ENCODE data around the gene KCNQ1.

Gene KCNQ1

GRCh38 chr11:2512431-2513407, 67.9 kb downstream of the KCNQ1 start:
- peaks cover 13% of the 10 kb centered on the region for H3K4me1 Mint-ChIP-seq
- no peak overlapping the region for H3K4me3 Mint-ChIP-seq
- peak in 1 of 2 donors; percentile 7 for DNase-seq (ENCODE audit: low spot score in 2 of 2)
- no peaks in the 10 kb centered on the region for H3K27me3 Mint-ChIP-seq
- H3K27ac Mint-ChIP-seq = no peak overlapping the region
- ATAC-seq (ENCODE audit: low read depth) = no peak
- H3K9me3 Mint-ChIP-seq = no peaks in the 10 kb centered on the region
- H3K36me3 Mint-ChIP-seq = no peaks in the 10 kb centered on the region

GRCh38 chr11:2513441-2513840, 68.6 kb downstream of the KCNQ1 start:
- Mint-ChIP-seq H3K27ac (no peak overlapping the region), H3K4me1 (peaks cover 13% of the 10 kb centered on the region), H3K27me3 (no peaks in the 10 kb centered on the region), H3K36me3 (no peaks in the 10 kb centered on the region), H3K4me3 (no peak overlapping the region), H3K9me3 (no peaks in the 10 kb centered on the region)
- ATAC-seq (ENCODE audit: low read depth) (no peak), DNase-seq (ENCODE audit: low spot score in 2 of 2) (peak in 1 of 2 donors; percentile 8)

- Mint-ChIP-seq H3K4me1 (peaks cover 10% of the 10 kb centered on the region), H3K27ac (no peak overlapping the region), H3K9me3 (no peaks in the 10 kb centered on the region), H3K36me3 (no peaks in the 10 kb centered on the region), H3K27me3 (no peaks in the 10 kb centered on the region), H3K4me3 (no peak overlapping the region)
- ATAC-seq (ENCODE audit: low read depth) (no peak), DNase-seq (ENCODE audit: low spot score in 2 of 2) (no peak)
Measured at GRCh38 chr11:2515401-2516275, 70.8 kb downstream of the KCNQ1 start.

GRCh38 chr11:2516276-2517015, 71.6 kb downstream of the KCNQ1 start:
- no peak for ATAC-seq (ENCODE audit: low read depth)
- Mint-ChIP-seq H3K27ac (no peak overlapping the region), H3K4me3 (no peak overlapping the region), H3K27me3 (no peaks in the 10 kb centered on the region), H3K36me3 (peaks cover 2% of the 10 kb centered on the region), H3K9me3 (no peaks in the 10 kb centered on the region), H3K4me1 (peaks cover 6% of the 10 kb centered on the region)
- peak in 1 of 2 donors; percentile 7 for DNase-seq (ENCODE audit: low spot score in 2 of 2)

- no peak for DNase-seq (ENCODE audit: low spot score in 2 of 2)
- no peak overlapping the region for H3K27ac Mint-ChIP-seq
- H3K4me1 Mint-ChIP-seq = peaks cover 6% of the 10 kb centered on the region
- no peaks in the 10 kb centered on the region for H3K27me3 Mint-ChIP-seq
- peaks cover 2% of the 10 kb centered on the region for H3K36me3 Mint-ChIP-seq
- H3K9me3 Mint-ChIP-seq = no peaks in the 10 kb centered on the region
- no peak overlapping the region for H3K4me3 Mint-ChIP-seq
- no peak for ATAC-seq (ENCODE audit: low read depth)
Measured at GRCh38 chr11:2517016-2517385, 72.2 kb downstream of the KCNQ1 start.

GRCh38 chr11:2517386-2518064, 72.7 kb downstream of the KCNQ1 start:
- ATAC-seq (ENCODE audit: low read depth) (no peak), DNase-seq (ENCODE audit: low spot score in 2 of 2) (no peak)
- Mint-ChIP-seq H3K4me3 (no peak overlapping the region), H3K4me1 (peaks cover 6% of the 10 kb centered on the region), H3K36me3 (peaks cover 2% of the 10 kb centered on the region), H3K9me3 (no peaks in the 10 kb centered on the region), H3K27me3 (no peaks in the 10 kb centered on the region), H3K27ac (no peak overlapping the region)

GRCh38 chr11:2518111-2518982, 73.5 kb downstream of the KCNQ1 start:
- no peak overlapping the region for H3K27ac Mint-ChIP-seq
- no peak overlapping the region for H3K4me3 Mint-ChIP-seq
- DNase-seq (ENCODE audit: low spot score in 2 of 2) (no peak), ATAC-seq (ENCODE audit: low read depth) (no peak)
- H3K36me3 Mint-ChIP-seq = peaks cover 2% of the 10 kb centered on the region
- no peaks in the 10 kb centered on the region for H3K4me1 Mint-ChIP-seq
- H3K9me3 Mint-ChIP-seq = no peaks in the 10 kb centered on the region
- no peaks in the 10 kb centered on the region for H3K27me3 Mint-ChIP-seq

GRCh38 chr11:2518983-2519340, 74.2 kb downstream of the KCNQ1 start:
- ATAC-seq (ENCODE audit: low read depth) (no peak), DNase-seq (ENCODE audit: low spot score in 2 of 2) (no peak)
- H3K36me3 Mint-ChIP-seq = peaks cover 2% of the 10 kb centered on the region
- no peak overlapping the region for H3K4me3 Mint-ChIP-seq
- no peaks in the 10 kb centered on the region for H3K9me3 Mint-ChIP-seq
- H3K4me1 Mint-ChIP-seq = peaks cover 2% of the 10 kb centered on the region
- H3K27ac Mint-ChIP-seq = no peak overlapping the region
- no peaks in the 10 kb centered on the region for H3K27me3 Mint-ChIP-seq

GRCh38 chr11:2519517-2519861, 74.7 kb downstream of the KCNQ1 start:
- H3K4me3 Mint-ChIP-seq = no peak overlapping the region
- ATAC-seq (ENCODE audit: low read depth) (no peak), DNase-seq (ENCODE audit: low spot score in 2 of 2) (no peak)
- no peak overlapping the region for H3K27ac Mint-ChIP-seq
- H3K27me3 Mint-ChIP-seq = no peaks in the 10 kb centered on the region
- peaks cover 2% of the 10 kb centered on the region for H3K36me3 Mint-ChIP-seq
- H3K4me1 Mint-ChIP-seq = peaks cover 6% of the 10 kb centered on the region
- H3K9me3 Mint-ChIP-seq = no peaks in the 10 kb centered on the region

- ATAC-seq (ENCODE audit: low read depth) (no peak), DNase-seq (ENCODE audit: low spot score in 2 of 2) (no peak)
- Mint-ChIP-seq H3K9me3 (no peaks in the 10 kb centered on the region), H3K27ac (no peak overlapping the region), H3K4me3 (no peak overlapping the region), H3K27me3 (no peaks in the 10 kb centered on the region), H3K4me1 (peaks cover 8% of the 10 kb centered on the region), H3K36me3 (peaks cover 2% of the 10 kb centered on the region)
Measured at GRCh38 chr11:2519862-2520735, 75.3 kb downstream of the KCNQ1 start.

GRCh38 chr11:2520736-2521035, 75.9 kb downstream of the KCNQ1 start:
- Mint-ChIP-seq H3K27ac (no peak overlapping the region), H3K4me3 (no peak overlapping the region), H3K4me1 (peaks cover 13% of the 10 kb centered on the region), H3K36me3 (peaks cover 2% of the 10 kb centered on the region), H3K27me3 (no peaks in the 10 kb centered on the region), H3K9me3 (no peaks in the 10 kb centered on the region)
- no peak for ATAC-seq (ENCODE audit: low read depth)
- no peak for DNase-seq (ENCODE audit: low spot score in 2 of 2)

GRCh38 chr11:2521081-2521732, 76.4 kb downstream of the KCNQ1 start:
- Mint-ChIP-seq H3K36me3 (peaks cover 2% of the 10 kb centered on the region), H3K9me3 (no peaks in the 10 kb centered on the region), H3K27me3 (no peaks in the 10 kb centered on the region), H3K27ac (no peak overlapping the region), H3K4me3 (no peak overlapping the region), H3K4me1 (peaks cover 18% of the 10 kb centered on the region)
- ATAC-seq (ENCODE audit: low read depth) (no peak), DNase-seq (ENCODE audit: low spot score in 2 of 2) (no peak)

Data from memory B cell (primary cell).